Suprapubic skin (tissue), 4 donors: ENCODE results near the gene SLC25A23. TPM values are rescaled to one million over a fixed set of nuclear protein-coding genes. Genes with fewer than 3 reads are reported as not detected.

ENCODE experiments used
- DNase-seq, 2 donors: peaks; one replicate each; pipeline ENCODE4 v3.0.0-alpha.2; 2019; ENCODE audit warnings: low spot score in 2 of 2
- H3K27ac ChIP-seq: fragments of 200-600 bp; sonication (generic); one replicate; pipeline ENCODE4 v1.5.1; 2019
- H3K27me3 ChIP-seq: fragments of 200-600 bp; sonication (generic); one replicate; pipeline ENCODE4 v1.5.1; 2019
- H3K36me3 ChIP-seq: fragments of 200-600 bp; sonication (generic); one replicate; pipeline ENCODE4 v1.5.1; 2019
- H3K4me1 ChIP-seq: fragments of 200-600 bp; sonication (generic); one replicate; pipeline ENCODE4 v1.5.1; 2019
- H3K4me3 ChIP-seq: fragments of 200-600 bp; sonication (generic); one replicate; pipeline ENCODE4 v1.5.1; 2019; ENCODE audit warnings: mild to moderate bottlenecking
- H3K9me3 ChIP-seq: fragments of 200-600 bp; sonication (generic); one replicate; pipeline ENCODE4 v1.5.1; 2019
- EP300 ChIP-seq: sonication (generic); formaldehyde crosslinking; IDR thresholded peaks from one replicate; pipeline ENCODE4 v1.6.1; 2017; ENCODE audit warnings: antibody characterized with exemption
- POLR2A ChIP-seq, 2 donors: fragments of 450-650 bp; IDR thresholded peaks; one replicate each; pipeline ENCODE4 v1.6.1; 2017; ENCODE audit warnings: antibody characterized with exemption in 2 of 2, mild to moderate bottlenecking in 2 of 2, moderate library complexity in 2 of 2
- POLR2AphosphoS5 ChIP-seq, 3 donors: sonication (generic); formaldehyde crosslinking; IDR thresholded peaks; one replicate each; pipeline ENCODE4 v1.6.1; 2017; ENCODE audit warnings: antibody characterized with exemption in 3 of 3
- WGBS: methylation state at CpG from one replicate; pipeline ENCODE4 v1.1.5; 2018; 5-methylcytosine and 5-hydroxymethylcytosine counted together
- total RNA-seq, 4 donors: library from RNA; depleted of rRNA; stranded (reverse); fragments of >200 nt; gene quantifications; one replicate each; pipeline ENCODE4 v1.1.0, GENCODE V29; 2016
- TF ChIP-seq, protein P1 (sequence below), 2 donors: fragments of 200-600 bp in 1 of 2; fragments of 450-650 bp in 1 of 2; sonication (generic) in 1 of 2; IDR thresholded peaks; one replicate each; pipeline ENCODE4 v1.5.1; 2016 to 2019; ENCODE audit warnings: antibody characterized with exemption in 2 of 2, mild to moderate bottlenecking in 1 of 2, moderate library complexity in 1 of 2

Gene SLC25A23
- total RNA-seq, 4 donors from 2014 or later = 39.5 to 76.3 (median 61.6) TPM

DNA sequence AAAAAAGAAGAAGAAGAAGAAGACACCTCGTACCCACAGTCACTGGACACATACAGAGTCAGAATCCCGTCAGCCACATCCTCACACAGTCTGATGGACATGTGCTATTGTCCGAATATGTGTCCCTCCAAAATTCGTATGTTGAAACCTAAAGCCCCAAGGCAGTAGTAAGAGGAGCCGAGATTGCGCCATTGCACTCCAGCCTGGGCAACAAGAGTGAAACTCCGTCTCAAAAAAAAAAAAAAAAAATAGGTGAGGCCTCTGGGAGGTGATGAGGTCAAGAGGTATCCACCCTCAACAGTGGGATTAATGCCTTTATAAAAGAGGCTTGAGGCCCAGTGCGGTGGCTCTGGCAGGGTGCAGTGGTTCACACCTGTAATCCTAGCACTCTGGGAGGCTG, 24.6 kb upstream of the SLC25A23 start:
- DNase-seq = no peak
- 88% methylated on average over 8 of the region's 8 CpGs for WGBS
- H3K36me3 ChIP-seq = no peaks in the 10 kb centered on the region

DNA sequence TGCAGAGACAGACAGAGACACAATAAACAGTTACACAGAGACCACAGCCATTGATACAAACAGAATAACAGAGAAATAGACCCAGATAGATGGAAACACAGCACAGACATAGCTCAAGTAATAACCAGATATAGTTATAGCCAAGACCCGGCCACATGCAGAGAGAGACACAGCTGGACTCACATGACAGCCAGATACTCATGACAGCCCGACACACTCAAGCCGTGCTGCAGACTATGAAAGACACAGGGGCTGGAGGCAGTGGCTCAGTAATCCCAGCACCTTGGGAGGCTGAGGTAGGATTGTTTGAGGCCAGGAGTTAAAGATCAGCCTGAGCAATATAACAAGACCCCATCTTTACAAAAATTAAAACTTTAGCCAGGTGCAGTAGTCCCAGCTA, 23.6 kb upstream of the SLC25A23 start:
- H3K4me3 ChIP-seq = no peak overlapping the region
- H3K4me1 ChIP-seq = no peaks in the 10 kb centered on the region
- WGBS = 36% methylated on average over 3 of the region's 3 CpGs
- H3K27me3 ChIP-seq = no peaks in the 10 kb centered on the region
- no peaks in the 10 kb centered on the region for H3K36me3 ChIP-seq
- no peak for TF ChIP-seq POLR2A (IDR thresholded peaks at IDR 0.05)
- no peak for TF ChIP-seq POLR2AphosphoS5 (IDR thresholded peaks at IDR 0.05)
- TF ChIP-seq, protein P1, sequence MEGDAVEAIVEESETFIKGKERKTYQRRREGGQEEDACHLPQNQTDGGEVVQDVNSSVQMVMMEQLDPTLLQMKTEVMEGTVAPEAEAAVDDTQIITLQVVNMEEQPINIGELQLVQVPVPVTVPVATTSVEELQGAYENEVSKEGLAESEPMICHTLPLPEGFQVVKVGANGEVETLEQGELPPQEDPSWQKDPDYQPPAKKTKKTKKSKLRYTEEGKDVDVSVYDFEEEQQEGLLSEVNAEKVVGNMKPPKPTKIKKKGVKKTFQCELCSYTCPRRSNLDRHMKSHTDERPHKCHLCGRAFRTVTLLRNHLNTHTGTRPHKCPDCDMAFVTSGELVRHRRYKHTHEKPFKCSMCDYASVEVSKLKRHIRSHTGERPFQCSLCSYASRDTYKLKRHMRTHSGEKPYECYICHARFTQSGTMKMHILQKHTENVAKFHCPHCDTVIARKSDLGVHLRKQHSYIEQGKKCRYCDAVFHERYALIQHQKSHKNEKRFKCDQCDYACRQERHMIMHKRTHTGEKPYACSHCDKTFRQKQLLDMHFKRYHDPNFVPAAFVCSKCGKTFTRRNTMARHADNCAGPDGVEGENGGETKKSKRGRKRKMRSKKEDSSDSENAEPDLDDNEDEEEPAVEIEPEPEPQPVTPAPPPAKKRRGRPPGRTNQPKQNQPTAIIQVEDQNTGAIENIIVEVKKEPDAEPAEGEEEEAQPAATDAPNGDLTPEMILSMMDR (IDR thresholded peaks at IDR 0.05) = no peak
- TF ChIP-seq EP300 = no peak
- no peak for DNase-seq
- H3K9me3 ChIP-seq = no peaks in the 10 kb centered on the region
- H3K27ac ChIP-seq = no peak overlapping the region

More for the DNA sequence above, 24.6 kb upstream of the SLC25A23 start:
- no peak overlapping the region for H3K4me3 ChIP-seq
- H3K27ac ChIP-seq = no peak overlapping the region
- TF ChIP-seq, protein P1 (IDR thresholded peaks at IDR 0.05) = no peak
- TF ChIP-seq POLR2AphosphoS5 (IDR thresholded peaks at IDR 0.05) (no peak), EP300 (no peak), POLR2A (IDR thresholded peaks at IDR 0.05) (no peak)
- H3K4me1 ChIP-seq = no peaks in the 10 kb centered on the region
- no peaks in the 10 kb centered on the region for H3K9me3 ChIP-seq
- no peaks in the 10 kb centered on the region for H3K27me3 ChIP-seq

DNA sequence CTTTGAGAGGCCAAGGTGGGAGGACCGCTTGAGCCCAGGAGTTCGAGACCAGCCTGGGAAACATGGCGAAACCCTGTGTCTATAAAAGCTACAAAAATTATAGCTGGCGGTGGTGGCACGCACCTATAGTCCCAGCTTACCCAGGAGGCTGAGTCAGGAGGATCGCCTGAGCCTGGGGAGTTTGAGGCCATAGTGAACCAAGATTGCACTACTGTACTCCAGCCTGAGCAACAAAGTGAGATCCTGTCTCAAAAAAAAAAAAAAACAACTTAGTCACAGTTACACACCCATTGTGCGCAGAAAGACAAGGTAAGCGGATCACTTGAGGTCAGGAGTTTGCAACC, 22.7 kb upstream of the SLC25A23 start:
- Histone ChIP-seq H3K36me3 (no peaks in the 10 kb centered on the region), H3K4me1 (no peaks in the 10 kb centered on the region), H3K27ac (no peak overlapping the region), H3K4me3 (no peak overlapping the region), H3K27me3 (no peaks in the 10 kb centered on the region), H3K9me3 (no peaks in the 10 kb centered on the region)
- TF ChIP-seq POLR2AphosphoS5 (IDR thresholded peaks at IDR 0.05) (no peak), EP300 (no peak), POLR2A (IDR thresholded peaks at IDR 0.05) (no peak)
- TF ChIP-seq, protein P1 (IDR thresholded peaks at IDR 0.05) = no peak
- WGBS = 96% methylated on average over 8 of the region's 8 CpGs
- no peak for DNase-seq

DNA sequence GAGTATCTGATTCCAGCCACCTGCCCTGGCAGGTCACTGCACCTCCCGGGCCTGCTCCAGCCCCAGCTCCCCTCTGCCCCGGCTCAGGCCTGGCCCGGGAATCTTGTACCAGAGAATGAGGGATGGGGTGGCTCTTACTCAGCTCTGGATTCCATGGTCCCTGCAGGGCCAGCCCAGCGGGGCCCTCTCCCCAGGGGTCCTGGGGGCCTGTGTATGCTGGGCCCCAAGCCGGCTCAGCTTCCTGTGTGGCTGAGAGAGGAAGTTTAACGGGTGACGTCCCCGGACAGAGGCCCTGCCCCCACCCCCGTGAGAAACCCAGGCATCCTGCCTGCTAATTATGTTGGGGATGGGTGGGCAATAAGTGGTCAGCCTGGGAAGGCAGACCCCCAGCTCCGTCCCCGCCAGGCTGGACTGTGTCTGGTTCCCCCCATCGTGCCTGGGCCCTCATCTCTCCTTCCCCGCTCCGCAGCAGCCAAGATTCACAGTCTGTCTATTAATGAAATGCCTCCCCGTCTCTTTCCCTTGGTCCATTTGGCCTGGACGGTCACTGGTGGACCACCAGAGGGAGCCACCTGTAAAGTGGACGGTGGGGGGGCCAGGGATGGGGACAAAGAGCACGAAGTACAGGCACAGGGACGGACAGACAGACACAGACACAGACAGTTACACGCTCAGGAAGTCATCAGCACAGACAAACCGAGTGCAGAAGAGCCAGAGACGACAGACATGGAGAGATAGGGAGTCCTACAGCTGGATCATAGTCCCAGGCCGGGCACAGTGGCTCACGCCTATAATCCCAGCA, 22.1 kb upstream of the SLC25A23 start, which contains the start of gene DENND1C:
Gene DENND1C (minus strand): TSS at position 247 of the 802 bp plus-strand sequence. CDS start 92 bp downstream, at position 155.
- Histone ChIP-seq H3K4me1 (peaks cover 4% of the 10 kb centered on the region), H3K4me3 (peak within 1 kb of the TSS; percentile 29), H3K27me3 (no peaks in the 10 kb centered on the region), H3K27ac (no peak within 1 kb of the TSS), H3K36me3 (no peaks in the 10 kb centered on the region), H3K9me3 (no peaks in the 10 kb centered on the region)
- WGBS = 50% methylated on average over 23 of the region's 24 CpGs
- DNase-seq = no peak
- TF ChIP-seq POLR2AphosphoS5 (IDR thresholded peaks at IDR 0.05) (no peak), EP300 (no peak), POLR2A (IDR thresholded peaks at IDR 0.05) (no peak)
- TF ChIP-seq, protein P1 (IDR thresholded peaks at IDR 0.05) = peak in 1 of 2 donors; percentile 24

- Histone ChIP-seq H3K4me3 (peak overlapping the region; percentile 29), H3K4me1 (peaks cover 9% of the 10 kb centered on the region), H3K36me3 (no peaks in the 10 kb centered on the region), H3K9me3 (no peaks in the 10 kb centered on the region), H3K27ac (no peak overlapping the region), H3K27me3 (peaks cover 8% of the 10 kb centered on the region)
- DNase-seq = no peak
- TF ChIP-seq, protein P1 (IDR thresholded peaks at IDR 0.05) = no peak
- no peak for TF ChIP-seq POLR2AphosphoS5 (IDR thresholded peaks at IDR 0.05)
- TF ChIP-seq EP300 = no peak
- no peak for TF ChIP-seq POLR2A (IDR thresholded peaks at IDR 0.05)
- WGBS = 71% methylated on average over 8 of the region's 10 CpGs
Observed at GRCh38 chr19:6480848-6481415, 21.3 kb upstream of the SLC25A23 start.
